Measurements from ENCODE around the gene AOPEP.

GRCh38 chr9:94718936-94719335, 7.6 kb upstream of the AOPEP start:
- TF ChIP-seq CTCF (IDR thresholded peaks at IDR 0.05; ENCODE audit: low read length) (no peak), EZH2 (IDR thresholded peaks at IDR 0.05; ENCODE audit: borderline replicate concordance, low read length) (no peak)

Data from OCI-LY1 (cell line).